Endothelial cell of umbilical vein (primary cell): ENCODE measurements around the gene GBF1. TPM values are rescaled to one million over a fixed set of nuclear protein-coding genes. Genes with fewer than 3 reads are reported as not detected.

Experiments used
- BruUV-seq: library from RNA; stranded (reverse); fragments of 400-500 nt; replicated peaks from 2 replicates; lab custom pipeline; 2021; lab: Mats Ljungman, UMichigan
- CTCF ChIA-PET: fragments of 300-600, 350-600 bp; sonication (Branson Sonifier 250); formaldehyde crosslinking; loops from one replicate; lab custom pipeline; 2021; ENCODE audit warnings: antibody characterized with exemption, inconsistent platforms; lab: Charles Lee
- POLR2A ChIA-PET: fragments of 300-600, 350-600 bp; sonication (Branson Sonifier 250); formaldehyde crosslinking; loops from one replicate; lab custom pipeline; 2021; ENCODE audit warnings: antibody characterized with exemption, inconsistent platforms; lab: Charles Lee
- DNase-seq: peaks from one replicate; pipeline ENCODE4 v3.0.0-alpha.2; 2011; ENCODE audit warnings: low read depth, low spot score
- FAIRE-seq: peaks from 2 replicates; lab custom pipeline; 2011; peaks lifted over from hg19 to GRCh38; lab: Jason Lieb, UNC
- H2AFZ ChIP-seq: 2 replicates; pipeline ENCODE4 v1.6.0; 2012; ENCODE audit warnings: low read depth, low read length, control low read depth, inconsistent platforms
- H3K27ac ChIP-seq: 2 replicates; pipeline ENCODE4 v1.5.1; 2011; ENCODE audit warnings: low read depth, mild to moderate bottlenecking, control low read depth, low read length, moderate library complexity; ENCODE audit not compliant: insufficient read depth
- H3K27me3 ChIP-seq, 2 experiments: 2 replicates each; pipeline versions ENCODE4 v1.6.0 to v1.6.1; 2011; ENCODE audit warnings: low read length in 2 of 2, mixed read lengths in 1 of 2; ENCODE audit not compliant: control insufficient read depth in 2 of 2, insufficient read depth in 2 of 2
- H3K36me3 ChIP-seq, 2 experiments: 2 replicates in 1 of 2; 3 replicates in 1 of 2; pipeline ENCODE4 v1.5.1; 2011; ENCODE audit warnings: low read length in 2 of 2, mild to moderate bottlenecking in 1 of 2, moderate library complexity in 1 of 2; ENCODE audit not compliant: control insufficient read depth in 2 of 2, insufficient read depth in 2 of 2; ENCODE audit errors: extremely low read depth in 1 of 2
- H3K4me1 ChIP-seq: 3 replicates; pipeline ENCODE4 v1.5.1; 2011; ENCODE audit warnings: mild to moderate bottlenecking, low read length; ENCODE audit not compliant: control insufficient read depth, insufficient read depth; ENCODE audit errors: extremely low read depth
- H3K4me2 ChIP-seq: 2 replicates; pipeline ENCODE4 v1.6.1; 2011; ENCODE audit warnings: low read length, control low read depth, mixed read lengths; ENCODE audit not compliant: insufficient read depth
- H3K4me3 ChIP-seq, 3 experiments: fragments of 200-600 bp in 1 of 3; sonication (generic), shearing (Covaris generic) in 1 of 3; replicated peaks in 1 of 3; 2 replicates each; pipeline ENCODE4 v1.5.1; 2011 to 2016; ENCODE audit warnings: control low read depth in 3 of 3, low read length in 3 of 3, mild to moderate bottlenecking in 2 of 3, inconsistent platforms in 1 of 3, low read depth in 1 of 3, moderate library complexity in 1 of 3; ENCODE audit not compliant: insufficient read depth in 1 of 3
- H3K79me2 ChIP-seq: 2 replicates; pipeline ENCODE4 v1.6.0; 2012; ENCODE audit warnings: low read length, inconsistent platforms; ENCODE audit not compliant: control insufficient read depth, insufficient read depth
- H3K9ac ChIP-seq: replicated peaks from 2 replicates; pipeline ENCODE3; 2011; ENCODE audit warnings: low read length, control low read depth; ENCODE audit not compliant: insufficient read depth; ENCODE audit errors: extremely low read depth
- H3K9me1 ChIP-seq: replicated peaks from 3 replicates; pipeline ENCODE4 v1.6.0; 2011; ENCODE audit warnings: mild to moderate bottlenecking, low read length; ENCODE audit not compliant: control insufficient read depth, insufficient read depth; ENCODE audit errors: extremely low read depth
- H3K9me3 ChIP-seq: replicated peaks from 2 replicates; pipeline ENCODE4 v1.5.1; 2012; ENCODE audit warnings: low read length, inconsistent platforms; ENCODE audit not compliant: control insufficient read depth, insufficient read depth
- H4K20me1 ChIP-seq: replicated peaks from 2 replicates; pipeline ENCODE3; 2011; ENCODE audit warnings: mild to moderate bottlenecking, low read length; ENCODE audit not compliant: control insufficient read depth, insufficient read depth; ENCODE audit errors: extremely low read depth
- EZH2 ChIP-seq: IDR thresholded peaks from 2 replicates; pipeline ENCODE4 v1.6.1; 2012; ENCODE audit warnings: borderline replicate concordance, low read depth, mild to moderate bottlenecking, moderate library complexity, low read length, inconsistent platforms; ENCODE audit not compliant: severe bottlenecking
- FOS ChIP-seq: IDR thresholded peaks from 2 replicates; pipeline ENCODE4 v1.6.1; 2011; ENCODE audit warnings: mild to moderate bottlenecking, low read length, moderate library complexity, borderline replicate concordance; ENCODE audit not compliant: insufficient read depth
- GATA2 ChIP-seq: IDR thresholded peaks from 2 replicates; pipeline ENCODE4 v1.7.0; 2011; ENCODE audit warnings: low read depth, mild to moderate bottlenecking, moderate library complexity, mixed read lengths, low read length; ENCODE audit not compliant: insufficient read length, insufficient read depth
- MAX ChIP-seq: IDR thresholded peaks from 2 replicates; pipeline ENCODE4 v1.6.1; 2011; ENCODE audit not compliant: insufficient read depth, insufficient read length
- dilution Hi-C: fragments of 300-500 bp; cut with MboI; formaldehyde crosslinking; loops from one replicate; pipeline ENCODE4 v1.15.0; 2019; ENCODE audit warnings: low sequenced_read_pairs; ENCODE audit not compliant: extremely low pct_ligation_motif_present
- intact Hi-C: fragments of 100-400 bp; cut with micrococcal nuclease; formaldehyde crosslinking; loops from one replicate; pipeline ENCODE4 v1.10.0; 2022
- polyA plus RNA-seq, 4 experiments: library from polyadenylated mRNA; depleted of rRNA in 3 of 4; stranded (reverse) in 3 of 4; unstranded in 1 of 4; fragments of >200 nt; gene quantifications; 2 replicates each; pipeline versions ENCODE4 v1.2.1 to v1.2.3, GENCODE V29; 2011 to 2012; ENCODE audit warnings: missing spikeins in 1 of 4
- total RNA-seq: library from RNA; stranded (reverse); gene quantifications from 2 replicates; pipeline ENCODE4 v1.2.3, GENCODE V29; 2021

The GBF1 gene
- total and polyA plus RNA-seq, 2 donors (not counting 3 experiments of a cell fraction or from before 2014, with no cell fraction given): 26.0 to 49.7 TPM

GRCh38 chr10:102408728-102409603 lies 163.6 kb downstream of the GBF1 start:
- no peak overlapping the region for H3K27ac ChIP-seq
- DNase-seq: no peak
- H3K4me2 ChIP-seq: peak overlapping the region; percentile 47
- no peak for TF ChIP-seq GATA2
- TF ChIP-seq EZH2: peak; percentile 63
- TF ChIP-seq MAX: no peak
- TF ChIP-seq FOS: no peak
- POLR2A ChIA-PET: no interaction called here
- H3K27me3 ChIP-seq: peaks cover 40 to 53% of the 10 kb centered on the region in 2 experiments
- H3K9me3 ChIP-seq: no peaks in the 10 kb centered on the region
- H3K79me2 ChIP-seq: no peaks in the 10 kb centered on the region
- peak overlapping the region; percentile 17 for H2AFZ ChIP-seq
- CTCF ChIA-PET: interaction anchor here (1.3 to 1.8 kb wide), 3 partner anchors 10 to 179 kb away, joined by 3 to 5 read pairs (median 5); no protein-coding TSS in a partner anchor
- H3K9ac ChIP-seq: no peak overlapping the region
- intact Hi-C loops: no loop called here
- H3K36me3 ChIP-seq: no peaks in the 10 kb centered on the region
- BruUV-seq: no TSS peak
- no peaks in the 10 kb centered on the region for H3K4me1 ChIP-seq
- H3K9me1 ChIP-seq: no peaks in the 10 kb centered on the region
- H3K4me3 ChIP-seq: peak overlapping the region in 1 of 3 experiments; percentile 23
- dilution Hi-C loops: no loop called here
- H4K20me1 ChIP-seq: no peaks in the 10 kb centered on the region
- FAIRE-seq: no peak
